GM12875 (cell line): ENCODE data around the gene RTTN.

Experiments
- H3K4me3 ChIP-seq: one replicate; pipeline ENCODE4 v1.5.1; 2011; ENCODE audit warnings: low read depth, low read length, control low read depth
- CTCF ChIP-seq: IDR thresholded peaks from 2 replicates; pipeline ENCODE4 v1.5.1; 2011; ENCODE audit warnings: low read depth, mild to moderate bottlenecking, control low read depth, inconsistent platforms, low read length, moderate library complexity, borderline replicate concordance; ENCODE audit not compliant: insufficient read depth

RTTN gene

GRCh38 chr18:70135604-70136003 is 69.9 kb downstream of the RTTN start:
- no peak for TF ChIP-seq CTCF
- no peak overlapping the region for H3K4me3 ChIP-seq

GRCh38 chr18:70132999-70133398 is 72.5 kb downstream of the RTTN start:
- no peak for TF ChIP-seq CTCF
- H3K4me3 ChIP-seq: no peak overlapping the region

- H3K4me3 ChIP-seq: no peak overlapping the region
- TF ChIP-seq CTCF: no peak
These were observed 77.2 kb downstream of the RTTN start for GRCh38 chr18:70128271-70128670.

- TF ChIP-seq CTCF: no peak
- no peak overlapping the region for H3K4me3 ChIP-seq
These were observed 78.1 kb downstream of the RTTN start for GRCh38 chr18:70127359-70127758.

- no peak for TF ChIP-seq CTCF
These were observed 78.7 kb downstream of the RTTN start for GRCh38 chr18:70126832-70127231.

GRCh38 chr18:70124139-70124538 is 81.3 kb downstream of the RTTN start:
- TF ChIP-seq CTCF: no peak
- no peak overlapping the region for H3K4me3 ChIP-seq

More at GRCh38 chr18:70126832-70127231, 78.7 kb downstream of the RTTN start:
- no peak overlapping the region for H3K4me3 ChIP-seq

- no peak for TF ChIP-seq CTCF
- no peak overlapping the region for H3K4me3 ChIP-seq
These were observed 83.6 kb downstream of the RTTN start for GRCh38 chr18:70121842-70122241.
